ENCODE data around the gene RASGRF1. TPM values are rescaled to one million over a fixed set of nuclear protein-coding genes. Genes with fewer than 3 reads are reported as not detected.
"Not testable (repeated sequence)": the region's sequence is repeated elsewhere in the genome, so short reads cannot be mapped to it uniquely, and the experiment has no call there.

Gene RASGRF1
- total RNA-seq, 4 donors from 2014 or later: not detected

DNA sequence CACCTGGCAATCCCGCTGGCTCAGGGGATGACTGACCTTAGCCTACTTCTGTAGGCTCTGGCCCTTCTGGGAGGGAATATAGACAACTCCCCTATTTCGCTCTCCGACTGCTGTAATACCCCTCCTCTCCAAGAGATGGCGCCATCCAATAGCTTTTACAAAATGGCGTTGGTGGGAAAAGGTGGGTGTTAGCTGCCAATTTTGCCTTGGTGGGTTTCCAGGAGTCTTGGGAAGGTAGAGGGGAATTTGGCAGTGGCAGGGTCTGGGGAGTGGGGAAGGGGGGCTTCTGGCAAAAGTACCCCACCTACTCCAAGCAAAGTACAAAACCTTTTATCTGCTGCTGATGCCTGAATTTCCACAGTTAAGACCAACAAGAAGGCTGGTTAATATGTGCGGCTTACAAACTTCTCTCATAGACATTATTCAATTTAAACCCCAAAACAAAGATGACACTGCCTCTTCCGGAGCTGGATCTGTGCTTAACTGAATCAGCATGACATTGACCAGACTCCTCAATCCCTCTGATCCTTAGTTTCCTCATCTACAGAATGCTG lies 62.1 kb downstream of the RASGRF1 start:
- Histone ChIP-seq H3K36me3 (no peaks in the 10 kb centered on the region), H3K27ac (no peak overlapping the region), H3K4me3 (no peak overlapping the region), H3K27me3 (no peaks in the 10 kb centered on the region), H3K9me3 (no peaks in the 10 kb centered on the region), H3K4me1 (no peaks in the 10 kb centered on the region)
- no peak for ATAC-seq
- DNase-seq: no peak
- in situ Hi-C loops (cut with MboI; ENCODE audit: low sequenced_read_pairs in 4 of 4): loop anchor here in 3 of 4 donors (5.0 kb wide), 1 partner anchor 154 kb away; no protein-coding TSS in a partner anchor
- TF ChIP-seq, protein P1, sequence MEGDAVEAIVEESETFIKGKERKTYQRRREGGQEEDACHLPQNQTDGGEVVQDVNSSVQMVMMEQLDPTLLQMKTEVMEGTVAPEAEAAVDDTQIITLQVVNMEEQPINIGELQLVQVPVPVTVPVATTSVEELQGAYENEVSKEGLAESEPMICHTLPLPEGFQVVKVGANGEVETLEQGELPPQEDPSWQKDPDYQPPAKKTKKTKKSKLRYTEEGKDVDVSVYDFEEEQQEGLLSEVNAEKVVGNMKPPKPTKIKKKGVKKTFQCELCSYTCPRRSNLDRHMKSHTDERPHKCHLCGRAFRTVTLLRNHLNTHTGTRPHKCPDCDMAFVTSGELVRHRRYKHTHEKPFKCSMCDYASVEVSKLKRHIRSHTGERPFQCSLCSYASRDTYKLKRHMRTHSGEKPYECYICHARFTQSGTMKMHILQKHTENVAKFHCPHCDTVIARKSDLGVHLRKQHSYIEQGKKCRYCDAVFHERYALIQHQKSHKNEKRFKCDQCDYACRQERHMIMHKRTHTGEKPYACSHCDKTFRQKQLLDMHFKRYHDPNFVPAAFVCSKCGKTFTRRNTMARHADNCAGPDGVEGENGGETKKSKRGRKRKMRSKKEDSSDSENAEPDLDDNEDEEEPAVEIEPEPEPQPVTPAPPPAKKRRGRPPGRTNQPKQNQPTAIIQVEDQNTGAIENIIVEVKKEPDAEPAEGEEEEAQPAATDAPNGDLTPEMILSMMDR (IDR thresholded peaks at IDR 0.05 in 4 of 5, conservative IDR thresholded peaks at IDR 0.05 in 1 of 5): peak; percentile 55 to 75 (median 69)
- no peak for TF ChIP-seq POLR2A (IDR thresholded peaks at IDR 0.05)
- intact Hi-C loops (cut with DNase I; ENCODE audit: low total_unique reads): loop anchor here (1.0 kb wide), 1 partner anchor 154 kb away; no protein-coding TSS in a partner anchor

GRCh38 chr15:79027532-79028410 lies 62.8 kb downstream of the RASGRF1 start:
- in situ Hi-C loops (cut with MboI; ENCODE audit: low sequenced_read_pairs in 4 of 4): loop anchor here in 3 of 4 donors (5.0 kb wide), 1 partner anchor 155 kb away; no protein-coding TSS in a partner anchor
- Histone ChIP-seq H3K27me3 (no peaks in the 10 kb centered on the region), H3K27ac (no peak overlapping the region), H3K9me3 (no peaks in the 10 kb centered on the region), H3K36me3 (no peaks in the 10 kb centered on the region), H3K4me3 (no peak overlapping the region), H3K4me1 (no peaks in the 10 kb centered on the region)
- no peak for DNase-seq
- no peak for ATAC-seq
- TF ChIP-seq, protein P1 (IDR thresholded peaks at IDR 0.05 in 4 of 5, conservative IDR thresholded peaks at IDR 0.05 in 1 of 5): no peak
- TF ChIP-seq POLR2A (IDR thresholded peaks at IDR 0.05): no peak
- intact Hi-C loops (cut with DNase I; ENCODE audit: low total_unique reads): loop anchor here (1.0 kb wide), 1 partner anchor 155 kb away; no protein-coding TSS in a partner anchor

DNA sequence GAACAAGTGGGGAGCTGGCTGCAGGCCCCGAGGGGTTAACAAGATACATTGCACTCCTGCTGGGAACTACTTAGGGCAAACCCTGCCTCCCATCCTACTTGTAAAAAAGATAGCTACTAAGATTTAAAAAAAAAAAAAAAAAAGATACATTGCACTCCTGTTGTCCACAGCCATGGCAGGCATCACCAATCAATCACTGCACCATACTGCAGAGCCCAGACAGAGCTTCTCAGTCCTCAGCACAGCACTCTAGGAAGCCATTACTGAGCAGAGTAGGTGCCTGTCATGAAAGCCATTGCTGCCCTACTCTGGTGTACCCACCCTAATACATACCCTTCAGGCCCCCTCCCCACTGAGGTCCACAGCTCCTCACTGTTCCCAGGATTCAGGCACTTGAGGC lies 64.8 kb downstream of the RASGRF1 start:
- H3K36me3 ChIP-seq: no peaks in the 10 kb centered on the region
- no peaks in the 10 kb centered on the region for H3K27me3 ChIP-seq
- in situ Hi-C loops (cut with MboI; ENCODE audit: low sequenced_read_pairs in 4 of 4): loop anchor here in 3 of 4 donors (5.0 kb wide), 1 partner anchor 156 kb away; no protein-coding TSS in a partner anchor
- no peaks in the 10 kb centered on the region for H3K9me3 ChIP-seq
- ATAC-seq (no peak), DNase-seq (no peak)
- intact Hi-C loops (cut with DNase I; ENCODE audit: low total_unique reads): no loop called here
- no peak for TF ChIP-seq POLR2A (IDR thresholded peaks at IDR 0.05)
- TF ChIP-seq, protein P1 (IDR thresholded peaks at IDR 0.05 in 4 of 5, conservative IDR thresholded peaks at IDR 0.05 in 1 of 5): no peak
- no peaks in the 10 kb centered on the region for H3K4me1 ChIP-seq
- H3K27ac ChIP-seq: no peak overlapping the region
- H3K4me3 ChIP-seq: no peak overlapping the region

- no peaks in the 10 kb centered on the region for H3K4me1 ChIP-seq
- ATAC-seq (no peak), DNase-seq (no peak)
- no peaks in the 10 kb centered on the region for H3K9me3 ChIP-seq
- no peak for TF ChIP-seq POLR2A (IDR thresholded peaks at IDR 0.05)
- TF ChIP-seq, protein P1 (IDR thresholded peaks at IDR 0.05 in 4 of 5, conservative IDR thresholded peaks at IDR 0.05 in 1 of 5): no peak
- H3K27me3 ChIP-seq: no peaks in the 10 kb centered on the region
- in situ Hi-C loops (cut with MboI; ENCODE audit: low sequenced_read_pairs in 4 of 4): loop anchor here in 3 of 4 donors (5.0 kb wide), 1 partner anchor 157 kb away; no protein-coding TSS in a partner anchor
- H3K27ac ChIP-seq: no peak overlapping the region
- H3K36me3 ChIP-seq: no peaks in the 10 kb centered on the region
- no peak overlapping the region for H3K4me3 ChIP-seq
- intact Hi-C loops (cut with DNase I; ENCODE audit: low total_unique reads): no loop called here
Observed at GRCh38 chr15:79025201-79025600, 65.4 kb downstream of the RASGRF1 start.

DNA sequence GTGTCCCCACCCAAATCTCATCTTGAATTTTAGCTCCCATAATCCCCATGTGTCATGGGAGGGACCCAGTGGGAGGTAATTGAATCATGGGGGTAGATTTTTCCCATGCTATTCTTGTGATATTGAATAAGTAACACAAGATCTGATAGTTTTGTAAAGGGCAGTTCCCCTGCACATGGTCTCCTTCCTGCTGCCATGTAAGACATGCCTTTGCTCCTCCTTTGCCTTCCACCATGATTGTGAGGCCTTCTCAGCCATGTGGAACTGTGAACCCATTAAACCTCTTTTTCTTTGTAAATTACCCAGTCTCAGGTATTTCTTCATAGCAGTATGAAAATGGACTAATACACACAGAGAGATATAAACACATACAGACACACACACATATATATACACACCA lies 66.1 kb downstream of the RASGRF1 start:
- intact Hi-C loops (cut with DNase I; ENCODE audit: low total_unique reads); H3K9me3 ChIP-seq; H3K27me3 ChIP-seq; in situ Hi-C loops (cut with MboI; ENCODE audit: low sequenced_read_pairs in 4 of 4); DNase-seq; H3K36me3 ChIP-seq; H3K4me3 ChIP-seq; H3K4me1 ChIP-seq; ATAC-seq; H3K27ac ChIP-seq: not testable (repeated sequence)
